ENCODE data around the gene UBE4B. TPM values are rescaled to one million over a fixed set of nuclear protein-coding genes. Genes with fewer than 3 reads are reported as not detected.

UBE4B gene
- total and polyA plus RNA-seq, 2 of the 13 experiments (the other 11 are each of a cell fraction or from before 2014, with no cell fraction given), result 15.2 to 24.8 TPM

DNA sequence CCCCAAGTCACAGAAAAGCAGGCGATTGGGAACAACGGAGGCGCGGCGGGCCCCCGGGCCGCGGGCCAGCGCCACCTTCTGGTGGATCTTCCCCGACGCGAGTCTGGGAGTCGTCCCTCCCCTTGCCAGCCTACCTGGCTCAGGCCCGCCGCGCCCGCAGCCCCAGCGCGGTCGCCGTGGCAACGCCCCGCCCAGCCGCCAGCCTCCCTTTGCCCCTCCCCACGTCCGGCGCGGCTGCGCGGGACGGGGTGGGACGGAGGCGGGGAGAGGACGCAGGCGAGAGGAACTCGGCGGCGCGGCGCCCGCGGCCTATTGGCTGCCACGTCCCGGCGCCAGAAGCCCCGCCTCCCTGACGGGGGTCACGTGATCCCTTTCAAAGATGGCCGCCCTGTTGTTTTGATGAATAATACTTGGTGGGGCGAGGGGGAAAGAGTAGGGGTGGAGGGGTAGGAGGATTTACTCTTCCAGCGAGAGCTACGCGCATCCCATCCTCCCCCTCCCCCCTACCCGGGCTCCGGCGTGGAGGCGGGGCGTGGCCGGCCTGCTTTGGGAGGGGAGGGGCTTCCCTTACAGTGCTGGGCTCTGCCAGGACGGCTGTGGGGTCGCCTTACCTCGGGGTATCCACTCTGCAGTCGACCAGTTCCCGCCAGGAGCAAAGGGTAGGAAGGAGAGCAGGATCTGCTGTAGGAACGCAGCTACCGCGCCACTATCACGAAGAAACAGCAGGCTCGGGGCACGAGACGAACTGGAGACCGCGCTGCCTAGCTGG is at the start of gene UBE4B (continued):
- TF ChIP-seq, protein P1, sequence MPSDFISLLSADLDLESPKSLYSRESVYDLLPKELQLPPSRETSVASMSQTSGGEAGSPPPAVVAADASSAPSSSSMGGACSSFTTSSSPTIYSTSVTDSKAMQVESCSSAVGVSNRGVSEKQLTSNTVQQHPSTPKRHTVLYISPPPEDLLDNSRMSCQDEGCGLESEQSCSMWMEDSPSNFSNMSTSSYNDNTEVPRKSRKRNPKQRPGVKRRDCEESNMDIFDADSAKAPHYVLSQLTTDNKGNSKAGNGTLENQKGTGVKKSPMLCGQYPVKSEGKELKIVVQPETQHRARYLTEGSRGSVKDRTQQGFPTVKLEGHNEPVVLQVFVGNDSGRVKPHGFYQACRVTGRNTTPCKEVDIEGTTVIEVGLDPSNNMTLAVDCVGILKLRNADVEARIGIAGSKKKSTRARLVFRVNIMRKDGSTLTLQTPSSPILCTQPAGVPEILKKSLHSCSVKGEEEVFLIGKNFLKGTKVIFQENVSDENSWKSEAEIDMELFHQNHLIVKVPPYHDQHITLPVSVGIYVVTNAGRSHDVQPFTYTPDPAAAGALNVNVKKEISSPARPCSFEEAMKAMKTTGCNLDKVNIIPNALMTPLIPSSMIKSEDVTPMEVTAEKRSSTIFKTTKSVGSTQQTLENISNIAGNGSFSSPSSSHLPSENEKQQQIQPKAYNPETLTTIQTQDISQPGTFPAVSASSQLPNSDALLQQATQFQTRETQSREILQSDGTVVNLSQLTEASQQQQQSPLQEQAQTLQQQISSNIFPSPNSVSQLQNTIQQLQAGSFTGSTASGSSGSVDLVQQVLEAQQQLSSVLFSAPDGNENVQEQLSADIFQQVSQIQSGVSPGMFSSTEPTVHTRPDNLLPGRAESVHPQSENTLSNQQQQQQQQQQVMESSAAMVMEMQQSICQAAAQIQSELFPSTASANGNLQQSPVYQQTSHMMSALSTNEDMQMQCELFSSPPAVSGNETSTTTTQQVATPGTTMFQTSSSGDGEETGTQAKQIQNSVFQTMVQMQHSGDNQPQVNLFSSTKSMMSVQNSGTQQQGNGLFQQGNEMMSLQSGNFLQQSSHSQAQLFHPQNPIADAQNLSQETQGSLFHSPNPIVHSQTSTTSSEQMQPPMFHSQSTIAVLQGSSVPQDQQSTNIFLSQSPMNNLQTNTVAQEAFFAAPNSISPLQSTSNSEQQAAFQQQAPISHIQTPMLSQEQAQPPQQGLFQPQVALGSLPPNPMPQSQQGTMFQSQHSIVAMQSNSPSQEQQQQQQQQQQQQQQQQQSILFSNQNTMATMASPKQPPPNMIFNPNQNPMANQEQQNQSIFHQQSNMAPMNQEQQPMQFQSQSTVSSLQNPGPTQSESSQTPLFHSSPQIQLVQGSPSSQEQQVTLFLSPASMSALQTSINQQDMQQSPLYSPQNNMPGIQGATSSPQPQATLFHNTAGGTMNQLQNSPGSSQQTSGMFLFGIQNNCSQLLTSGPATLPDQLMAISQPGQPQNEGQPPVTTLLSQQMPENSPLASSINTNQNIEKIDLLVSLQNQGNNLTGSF (CRISPR knock-in tag; IDR thresholded peaks at IDR 0.05), result no peak
- no peak for TF ChIP-seq NPAS2 (CRISPR knock-in tag; IDR thresholded peaks at IDR 0.05; ENCODE audit: borderline replicate concordance)
- TF ChIP-seq ZNF672 (CRISPR knock-in tag; IDR thresholded peaks at IDR 0.05), result no peak
- no peak for TF ChIP-seq JUN (CRISPR knock-in tag; IDR thresholded peaks at IDR 0.05)
- no peak for TF ChIP-seq MZF1 (CRISPR knock-in tag; IDR thresholded peaks at IDR 0.05; ENCODE audit: borderline replicate concordance)
- peak; percentile 72; the same call in 1 of the 2 replicates for TF ChIP-seq SP4 (CRISPR knock-in tag; IDR thresholded peaks at IDR 0.05)
- TF ChIP-seq EEA1 (CRISPR knock-in tag; IDR thresholded peaks at IDR 0.05; ENCODE audit: borderline replicate concordance), result no peak
- no peak for TF ChIP-seq ZFP90 (CRISPR knock-in tag; IDR thresholded peaks at IDR 0.05; ENCODE audit: borderline replicate concordance)
- no peak; the same call in 1 of the 2 replicates for TF ChIP-seq ZNF552 (CRISPR knock-in tag; IDR thresholded peaks at IDR 0.05; ENCODE audit: borderline replicate concordance)
- 0 out of 2 replicates have a peak, but pooled peaks have one; percentile 8 for TF ChIP-seq ETV5 (CRISPR knock-in tag; IDR thresholded peaks at IDR 0.05; ENCODE audit: borderline replicate concordance)
- TF ChIP-seq RARG (CRISPR knock-in tag; IDR thresholded peaks at IDR 0.05; ENCODE audit: low read depth), result no peak
- TF ChIP-seq NFE2 (CRISPR knock-in tag; IDR thresholded peaks at IDR 0.05), result no peak
- TF ChIP-seq CTCF (CRISPR knock-in tag; IDR thresholded peaks at IDR 0.05), result peak; percentile 93
- no peak for TF ChIP-seq PLRG1 (conservative IDR thresholded peaks at IDR 0.05)
- no peak for TF ChIP-seq BRCA1 (CRISPR knock-in tag; IDR thresholded peaks at IDR 0.05)
- TF ChIP-seq ZNF256 (CRISPR knock-in tag; conservative IDR thresholded peaks at IDR 0.05), result 0 out of 2 replicates have a peak, but pooled peaks have one; percentile 33
- no peak for TF ChIP-seq HNRNPL (IDR thresholded peaks at IDR 0.05; ENCODE audit: low read depth, low read length)
- TF ChIP-seq RBM22 (optimal IDR thresholded peaks at IDR 0.05; ENCODE audit: low read length), result no peak
- TF ChIP-seq, protein P2, sequence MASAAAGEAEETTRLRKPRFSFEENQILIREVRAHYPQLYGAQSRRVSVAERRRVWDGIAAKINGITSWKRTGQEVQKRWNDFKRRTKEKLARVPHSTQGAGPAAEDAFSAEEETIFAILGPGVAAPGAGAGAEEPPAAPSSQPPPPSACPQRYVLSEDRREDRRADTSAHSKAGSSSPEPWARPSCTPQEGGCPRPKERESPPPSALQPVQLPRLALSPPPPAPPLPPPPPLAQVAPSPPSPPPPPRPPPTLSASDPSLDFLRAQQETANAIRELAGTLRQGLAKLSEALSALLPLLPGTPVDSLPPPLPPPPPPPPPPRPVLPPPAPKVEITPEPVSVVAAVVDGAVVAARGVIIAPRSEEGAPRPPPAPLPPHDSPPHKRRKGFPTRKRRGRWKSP (CRISPR knock-in tag; IDR thresholded peaks at IDR 0.05), result 0 out of 2 replicates have a peak, but pooled peaks have one; percentile 3
- TF ChIP-seq ZNF780A (CRISPR knock-in tag; IDR thresholded peaks at IDR 0.05), result no peak
- no peak for TF ChIP-seq RCOR2 (CRISPR knock-in tag; IDR thresholded peaks at IDR 0.05)
- TF ChIP-seq GATAD2A (CRISPR knock-in tag; IDR thresholded peaks at IDR 0.05), result peak; percentile 26; the same call in 1 of the 2 replicates
- TF ChIP-seq GATAD1 (CRISPR knock-in tag; IDR thresholded peaks at IDR 0.05), result peak; percentile 91

All from HepG2 (cell line).